SW480 (cell line): ENCODE measurements around the gene NTSR1.

ENCODE experiments used
- DNase-seq: peaks from one replicate; pipeline ENCODE4 v3.0.0-alpha.2; 2016; ENCODE audit warnings: low spot score

NTSR1 gene

DNA sequence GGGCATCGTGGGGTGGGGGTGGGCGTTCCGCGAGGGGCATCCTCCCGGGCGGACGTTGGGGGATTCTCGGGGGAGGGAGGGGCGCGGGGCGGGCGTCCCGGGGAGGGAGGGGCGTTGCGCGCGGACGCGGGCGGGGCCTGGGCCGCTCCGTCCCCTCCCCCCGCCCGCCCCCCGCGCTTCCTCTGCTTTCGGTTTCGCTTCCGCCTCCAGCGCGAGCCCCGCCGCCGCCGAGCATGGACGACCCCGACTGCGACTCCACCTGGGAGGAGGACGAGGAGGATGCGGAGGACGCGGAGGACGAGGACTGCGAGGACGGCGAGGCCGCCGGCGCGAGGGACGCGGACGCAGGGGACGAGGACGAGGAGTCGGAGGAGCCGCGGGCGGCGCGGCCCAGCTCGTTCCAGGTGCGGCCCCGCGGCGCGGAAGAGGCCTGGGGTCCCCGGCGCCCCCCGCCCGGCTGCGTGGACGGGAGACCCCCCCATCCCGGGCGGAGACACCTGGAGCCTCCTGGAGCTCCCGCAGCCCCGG lies 96.1 kb downstream of the NTSR1 start, which contains the start of gene OGFR:
Gene OGFR, plus strand, starts transcription at position 209 of the 528 bp plus-strand sequence. Its CDS starts 25 bp downstream, at position 234.
- peak; percentile 70 for DNase-seq

DNA sequence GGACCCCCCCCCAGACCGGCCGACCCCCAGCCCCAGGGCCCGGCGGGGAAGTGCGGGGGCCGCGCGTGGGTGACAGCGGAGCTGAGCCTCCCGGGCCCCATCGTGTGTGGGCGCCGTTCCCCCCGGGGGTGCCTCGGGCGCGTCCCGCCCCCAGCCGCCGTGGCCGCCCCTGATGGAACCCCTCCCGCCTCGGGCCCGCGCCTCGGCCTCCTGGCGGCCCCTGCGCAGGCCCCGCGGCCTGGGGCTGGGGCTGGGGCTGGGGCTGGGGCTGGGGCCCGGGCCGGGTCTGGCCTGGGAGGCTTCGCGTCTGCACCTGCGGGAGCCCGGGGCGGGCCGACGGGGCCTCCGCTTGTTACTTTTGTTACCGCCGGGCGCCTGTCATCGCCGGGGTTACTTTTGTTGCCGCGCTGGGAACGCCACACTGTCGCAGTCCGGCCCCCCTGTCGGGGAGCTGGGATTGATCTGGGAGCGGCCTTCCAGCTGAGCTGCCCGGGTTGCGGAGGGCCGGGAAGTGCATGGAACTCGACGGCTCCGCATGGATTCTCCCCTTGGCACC lies 96.6 kb downstream of the NTSR1 start:
- DNase-seq, result no peak

DNA sequence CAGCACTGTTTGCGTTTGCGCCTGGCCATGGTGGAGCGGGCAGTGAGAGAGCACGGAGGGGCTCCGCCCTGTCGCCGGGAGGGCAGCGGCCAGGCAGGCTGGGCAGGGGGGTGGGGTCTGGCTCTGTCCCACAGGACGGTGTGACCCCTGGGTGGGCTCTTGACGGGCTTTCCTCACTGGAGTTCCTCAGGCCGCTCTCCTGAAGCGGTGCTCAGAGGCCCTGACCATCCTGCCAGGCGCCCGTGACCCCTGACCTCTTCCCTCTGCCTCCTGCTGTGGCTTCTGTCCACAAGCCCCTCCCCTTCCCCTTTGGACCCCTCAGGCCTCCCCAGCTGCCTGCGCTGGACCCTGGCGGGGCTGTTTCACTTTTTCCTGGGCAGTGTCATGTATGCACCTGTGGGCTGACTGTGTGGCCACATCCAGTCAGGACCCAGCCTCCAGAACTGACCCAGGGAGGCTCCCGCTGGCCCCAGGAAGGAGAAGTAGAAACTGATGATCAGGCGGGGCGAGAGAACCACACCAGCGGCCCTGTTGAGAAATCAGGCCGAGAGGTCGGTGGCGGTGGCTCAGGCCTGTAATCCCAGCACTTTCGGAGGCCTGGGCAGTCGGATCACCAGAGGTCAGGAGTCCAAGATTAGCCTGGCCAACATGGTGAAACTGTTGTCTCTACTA lies 97.2 kb downstream of the NTSR1 start:
- no peak for DNase-seq

DNA sequence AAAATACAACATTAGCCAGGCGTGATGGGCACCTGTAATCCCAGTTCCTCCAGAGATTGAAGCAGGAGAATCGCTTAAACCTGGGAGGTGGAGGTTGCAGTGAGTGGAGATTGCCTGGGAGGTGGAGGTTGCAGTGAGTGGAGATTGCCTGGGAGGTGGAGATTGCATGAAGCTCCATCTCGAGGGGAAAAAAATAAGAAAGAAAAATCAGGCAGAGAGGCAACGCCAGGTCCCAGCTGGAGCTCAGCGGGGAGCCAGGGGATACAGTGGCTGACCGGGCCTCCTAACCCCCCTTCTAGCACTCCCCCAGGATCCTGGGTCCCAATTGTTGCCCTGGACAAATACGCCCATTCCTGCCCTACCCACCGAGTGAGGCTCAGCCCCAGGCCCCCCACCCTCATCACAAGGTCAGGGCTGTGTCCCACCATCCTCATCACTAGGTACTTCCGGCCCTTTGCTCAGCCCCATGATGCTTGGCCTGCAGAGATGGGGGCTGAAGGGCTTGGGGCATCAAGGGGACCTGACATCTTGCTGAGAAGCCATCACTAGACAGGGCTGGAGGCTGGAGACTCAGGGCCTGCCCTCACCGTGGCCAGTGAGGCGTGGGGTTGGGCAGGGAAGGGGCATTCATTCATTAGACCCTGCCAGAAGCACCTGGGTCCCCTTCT lies 97.9 kb downstream of the NTSR1 start:
- no peak for DNase-seq

DNA sequence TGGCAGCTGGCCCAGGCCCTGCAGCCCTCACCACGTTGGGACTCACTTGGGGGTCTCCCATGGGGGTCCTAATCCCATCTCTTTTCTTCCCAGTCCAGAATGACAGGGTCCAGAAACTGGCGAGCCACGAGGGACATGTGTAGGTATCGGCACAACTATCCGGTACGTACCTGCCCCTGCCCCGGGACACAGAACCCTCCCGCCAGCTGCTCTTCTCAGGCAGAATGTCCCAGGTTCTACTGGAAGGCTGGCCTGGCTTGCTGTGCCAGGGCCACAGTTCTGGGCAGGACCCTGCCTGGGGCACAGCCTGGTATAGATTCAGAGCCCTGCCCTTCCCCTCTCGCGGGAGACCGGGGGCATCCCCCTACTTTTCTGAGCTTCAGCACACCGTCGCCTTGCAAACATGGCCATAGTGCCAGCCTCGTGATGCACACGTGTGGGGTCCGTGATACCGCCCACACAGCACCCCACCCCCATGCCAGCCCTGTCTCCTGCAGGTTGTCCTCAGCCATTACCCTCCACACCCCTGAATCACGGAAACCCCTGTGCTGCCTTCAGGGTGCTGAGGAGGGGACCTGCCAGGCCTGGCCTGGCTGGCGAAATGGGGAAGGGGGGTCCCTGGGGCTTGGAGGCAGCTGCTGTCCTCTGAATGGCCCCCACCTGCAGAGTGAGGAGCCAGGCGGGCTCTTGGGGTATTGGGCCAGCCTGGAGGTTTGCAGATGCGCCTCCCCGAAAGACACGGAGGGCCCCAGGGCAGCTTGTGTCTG lies 99.0 kb downstream of the NTSR1 start:
- no peak for DNase-seq

DNA sequence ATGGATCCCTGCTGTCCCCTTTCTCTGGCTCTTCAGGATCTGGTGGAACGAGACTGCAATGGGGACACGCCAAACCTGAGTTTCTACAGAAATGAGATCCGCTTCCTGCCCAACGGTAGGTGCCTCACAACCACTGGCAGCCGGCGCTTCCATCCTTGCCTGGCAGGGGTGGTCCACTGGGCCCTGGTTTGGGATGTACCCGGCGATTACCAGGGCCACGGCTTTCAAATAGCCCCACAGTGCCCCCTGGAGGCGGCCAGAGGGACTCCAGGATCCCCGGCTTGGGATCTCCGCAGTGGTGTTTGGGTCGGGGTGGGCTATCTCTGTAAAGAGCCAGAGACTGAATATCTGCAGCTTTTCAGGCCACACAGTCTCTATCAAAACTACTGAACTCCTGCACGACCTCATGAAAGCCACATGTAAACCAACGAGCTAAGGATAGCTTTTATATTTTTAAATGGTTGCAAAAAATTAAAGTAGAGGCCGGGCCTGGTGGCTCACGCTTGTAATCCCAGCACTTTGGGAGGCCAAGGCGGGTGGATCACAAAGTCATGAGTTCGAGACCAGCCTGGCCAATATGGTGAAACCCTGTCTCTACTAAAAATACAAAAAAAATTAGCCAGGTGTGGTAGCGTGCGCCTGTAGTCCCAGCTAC lies 99.7 kb downstream of the NTSR1 start:
- DNase-seq, result peak; percentile 63

DNA sequence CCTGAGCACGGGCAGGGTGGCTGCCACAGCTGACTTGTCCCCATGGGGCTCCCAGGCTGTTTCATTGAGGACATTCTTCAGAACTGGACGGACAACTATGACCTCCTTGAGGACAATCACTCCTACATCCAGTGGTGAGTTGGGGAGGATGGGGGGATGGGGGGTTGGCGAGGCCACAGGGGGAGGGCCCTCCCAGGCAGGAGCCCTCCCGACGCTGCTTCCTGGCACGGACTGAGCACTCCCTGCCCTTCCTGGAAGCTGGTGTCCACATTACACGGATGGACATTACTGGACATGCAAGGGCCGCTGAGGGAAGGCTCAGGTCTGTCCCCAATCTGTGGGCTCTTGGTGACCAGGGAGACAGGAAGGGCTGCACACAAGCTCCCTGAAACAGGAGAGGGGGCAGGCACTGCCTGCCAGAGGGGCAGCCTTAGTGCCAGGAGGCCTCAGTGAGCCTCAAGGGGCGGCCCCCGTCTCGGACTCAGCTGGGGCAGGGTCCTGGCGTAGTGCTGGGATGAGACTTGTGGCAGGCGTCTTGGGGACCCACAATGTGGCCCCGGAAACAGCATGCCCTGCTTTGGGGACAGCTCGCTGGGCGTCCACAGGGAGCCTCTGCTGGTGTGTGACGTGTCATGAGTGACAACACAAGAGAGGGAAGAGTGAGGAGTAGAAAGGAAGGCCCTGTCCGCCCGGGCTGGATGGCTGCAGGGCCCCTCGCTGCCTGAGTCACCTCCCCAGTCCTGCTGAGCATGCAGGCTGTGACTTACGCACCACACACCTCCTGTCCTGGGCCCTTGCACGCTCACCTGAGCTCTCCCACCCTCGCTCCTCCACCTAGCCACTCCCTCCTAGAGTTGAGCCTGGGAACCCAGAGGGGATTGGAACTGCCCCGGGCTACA lies 101.1 kb downstream of the NTSR1 start:
- no peak for DNase-seq

DNA sequence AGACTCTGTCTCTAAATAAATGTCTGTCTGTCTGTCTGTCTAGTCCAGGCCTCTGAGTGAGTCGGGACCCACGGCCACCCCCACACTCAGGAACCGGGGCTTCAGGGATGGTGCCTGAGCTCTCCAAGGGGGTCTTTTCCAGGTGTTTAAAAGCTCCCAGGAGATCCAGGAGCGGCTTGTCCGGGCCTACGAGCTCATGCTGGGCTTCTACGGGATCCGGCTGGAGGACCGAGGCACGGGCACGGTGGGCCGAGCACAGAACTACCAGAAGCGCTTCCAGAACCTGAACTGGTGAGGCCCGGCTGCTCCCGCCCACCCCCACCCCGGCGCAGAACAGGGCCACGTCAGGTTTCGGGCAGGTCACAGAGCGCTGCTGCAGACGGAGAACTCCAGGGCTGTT lies 102.7 kb downstream of the NTSR1 start:
- no peak for DNase-seq

DNA sequence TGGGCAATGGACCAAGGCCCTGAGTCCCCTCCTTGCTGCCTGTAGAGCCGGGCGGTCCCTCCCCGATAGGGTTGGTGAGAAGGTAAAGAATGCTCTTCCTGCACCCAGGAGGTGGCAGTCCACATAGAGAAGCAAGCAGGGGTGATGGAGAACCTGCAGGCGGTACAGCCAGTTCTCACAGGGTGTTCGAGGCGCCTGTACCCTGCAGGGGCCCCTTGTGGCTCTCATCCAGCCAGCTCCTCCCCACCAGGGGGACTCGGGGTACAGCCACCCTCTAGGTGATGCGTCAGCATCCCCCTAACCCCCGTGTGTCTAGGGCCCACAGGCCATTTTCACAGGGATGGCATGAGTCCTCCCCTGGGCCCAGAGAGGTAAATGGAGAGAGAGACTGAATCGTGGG lies 103.1 kb downstream of the NTSR1 start:
- DNase-seq, result no peak
